OCI-LY1 (cell line): ENCODE results near the gene PPP1R9A.

Experiments used
- H2AFZ ChIP-seq: fragments of 200-600 bp; sonication (generic), shearing (Covaris generic); 2 replicates; pipeline ENCODE4 v1.6.0; 2014; ENCODE audit warnings: antibody characterized with exemption, mild to moderate bottlenecking, low read length
- H3F3A ChIP-seq: fragments of 200-600 bp; sonication (generic), shearing (Covaris generic); 2 replicates; pipeline ENCODE4 v1.6.0; 2014; ENCODE audit warnings: mild to moderate bottlenecking, antibody characterized with exemption, low read length, moderate library complexity; ENCODE audit not compliant: insufficient read depth
- H3K27ac ChIP-seq: fragments of 200-600 bp; sonication (generic); 2 replicates; pipeline ENCODE4 v1.5.1; 2014; ENCODE audit warnings: low read length, mixed run types, mild to moderate bottlenecking, low read depth; ENCODE audit not compliant: poor library complexity, severe bottlenecking
- H3K27me3 ChIP-seq: fragments of 200-600 bp; sonication (generic); 2 replicates; pipeline ENCODE4 v1.6.0; 2014; ENCODE audit warnings: antibody characterized with exemption, mild to moderate bottlenecking, low read length, moderate library complexity; ENCODE audit not compliant: insufficient read depth
- H3K36me3 ChIP-seq: fragments of 200-600 bp; sonication (generic); 2 replicates; pipeline ENCODE4 v1.6.1; 2014; ENCODE audit warnings: mild to moderate bottlenecking, antibody characterized with exemption, low read length, moderate library complexity, mixed read lengths; ENCODE audit not compliant: insufficient read depth
- H3K4me1 ChIP-seq: fragments of 200-600 bp; sonication (generic); 2 replicates; pipeline ENCODE4 v1.5.1; 2014; ENCODE audit warnings: mild to moderate bottlenecking, low read length, moderate library complexity; ENCODE audit not compliant: insufficient read depth, severe bottlenecking
- H3K4me2 ChIP-seq: fragments of 200-600 bp; sonication (generic), shearing (Covaris generic); 2 replicates; pipeline ENCODE4 v1.6.1; 2014; ENCODE audit warnings: low read length
- H3K4me3 ChIP-seq: fragments of 200-600 bp; sonication (generic); 2 replicates; pipeline ENCODE4 v1.5.1; 2014; ENCODE audit warnings: low read length, low read depth, mild to moderate bottlenecking, mixed read lengths; ENCODE audit not compliant: poor library complexity, severe bottlenecking
- H3K79me2 ChIP-seq: fragments of 200-600 bp; shearing (Covaris generic); 2 replicates; pipeline ENCODE4 v1.6.1; 2016; ENCODE audit warnings: mixed run types, low read length, mixed read lengths; ENCODE audit not compliant: insufficient read depth
- H3K9ac ChIP-seq: fragments of 200-600 bp; sonication (generic), shearing (Covaris generic); 2 replicates; pipeline ENCODE4 v1.6.1; 2014; ENCODE audit warnings: mild to moderate bottlenecking, low read length, mixed read lengths
- H3K9me2 ChIP-seq: fragments of 200-600 bp; sonication (generic), shearing (Covaris generic); 2 replicates; pipeline ENCODE4 v1.6.1; 2014; ENCODE audit warnings: low read depth, mild to moderate bottlenecking, low read length, mixed read lengths
- H3K9me3 ChIP-seq: fragments of 200-600 bp; shearing (Covaris generic); 2 replicates; pipeline ENCODE4 v1.6.1; 2014; ENCODE audit warnings: low read length, mixed read lengths
- H4K20me1 ChIP-seq: fragments of 200-600 bp; sonication (generic), shearing (Covaris generic); 2 replicates; pipeline ENCODE4 v1.6.0; 2016; ENCODE audit warnings: mild to moderate bottlenecking, low read length; ENCODE audit not compliant: insufficient read depth
- CTCF ChIP-seq: fragments of 200-600 bp; sonication (generic), shearing (Covaris generic); IDR thresholded peaks from 2 replicates; pipeline ENCODE4 v1.5.1; 2017; ENCODE audit warnings: mild to moderate bottlenecking, antibody characterized with exemption, low read length, moderate library complexity, mixed read lengths
- EZH2 ChIP-seq: fragments of 200-600 bp; sonication (generic), shearing (Covaris generic); IDR thresholded peaks from 2 replicates; pipeline ENCODE4 v1.8.0; 2017; ENCODE audit warnings: borderline replicate concordance, mixed run types, mild to moderate bottlenecking, antibody characterized with exemption, low read length, moderate library complexity, mixed read lengths

The PPP1R9A gene

GRCh38 chr7:95322396-95322795 lies 415.0 kb downstream of the PPP1R9A start:
- no peaks in the 10 kb centered on the region for H3F3A ChIP-seq
- no peaks in the 10 kb centered on the region for H3K9me2 ChIP-seq
- no peak overlapping the region for H3K27ac ChIP-seq
- no peaks in the 10 kb centered on the region for H3K36me3 ChIP-seq
- TF ChIP-seq EZH2, result no peak
- no peak for TF ChIP-seq CTCF
- H3K4me3 ChIP-seq, result no peak overlapping the region
- no peaks in the 10 kb centered on the region for H3K79me2 ChIP-seq
- H3K9me3 ChIP-seq, result no peaks in the 10 kb centered on the region
- no peak overlapping the region for H3K4me2 ChIP-seq
- no peaks in the 10 kb centered on the region for H3K27me3 ChIP-seq
- H3K9ac ChIP-seq, result no peak overlapping the region
- H4K20me1 ChIP-seq, result no peaks in the 10 kb centered on the region
- H3K4me1 ChIP-seq, result no peaks in the 10 kb centered on the region
- H2AFZ ChIP-seq, result no peak overlapping the region

- Histone ChIP-seq H3K4me2 (no peak overlapping the region), H3K4me3 (no peak overlapping the region)
Observed at GRCh38 chr7:95322854-95323253, 415.5 kb downstream of the PPP1R9A start.

GRCh38 chr7:95323410-95324129 lies 416.2 kb downstream of the PPP1R9A start:
- Histone ChIP-seq H4K20me1 (no peaks in the 10 kb centered on the region), H2AFZ (no peak overlapping the region), H3K4me3 (no peak overlapping the region), H3K27ac (no peak overlapping the region), H3F3A (no peaks in the 10 kb centered on the region), H3K9me3 (no peaks in the 10 kb centered on the region), H3K27me3 (no peaks in the 10 kb centered on the region), H3K79me2 (no peaks in the 10 kb centered on the region), H3K4me2 (no peak overlapping the region), H3K36me3 (no peaks in the 10 kb centered on the region), H3K4me1 (no peaks in the 10 kb centered on the region), H3K9me2 (no peaks in the 10 kb centered on the region), H3K9ac (no peak overlapping the region)
- TF ChIP-seq CTCF (no peak), EZH2 (no peak)

More at GRCh38 chr7:95322854-95323253, 415.5 kb downstream of the PPP1R9A start:
- Histone ChIP-seq H3K4me1 (no peaks in the 10 kb centered on the region), H2AFZ (no peak overlapping the region), H3F3A (no peaks in the 10 kb centered on the region), H3K27me3 (no peaks in the 10 kb centered on the region), H3K9me3 (no peaks in the 10 kb centered on the region), H3K9ac (no peak overlapping the region), H3K9me2 (no peaks in the 10 kb centered on the region), H4K20me1 (no peaks in the 10 kb centered on the region), H3K79me2 (no peaks in the 10 kb centered on the region), H3K27ac (no peak overlapping the region), H3K36me3 (no peaks in the 10 kb centered on the region)
- TF ChIP-seq EZH2, result no peak

- no peak within 1 kb of the TSS for H3K9ac ChIP-seq
- H3K4me3 ChIP-seq, result no peak within 1 kb of the TSS
- H2AFZ ChIP-seq, result no peak within 1 kb of the TSS
- H3K9me2 ChIP-seq, result no peaks in the 10 kb centered on the region
- H3K27me3 ChIP-seq, result no peaks in the 10 kb centered on the region
- H4K20me1 ChIP-seq, result no peaks in the 10 kb centered on the region
- H3K4me1 ChIP-seq, result no peaks in the 10 kb centered on the region
- H3K36me3 ChIP-seq, result no peaks in the 10 kb centered on the region
- no peaks in the 10 kb centered on the region for H3K79me2 ChIP-seq
- no peaks in the 10 kb centered on the region for H3F3A ChIP-seq
- no peak within 1 kb of the TSS for H3K4me2 ChIP-seq
- no peak for TF ChIP-seq CTCF
- TF ChIP-seq EZH2, result no peak
- no peak within 1 kb of the TSS for H3K27ac ChIP-seq
- H3K9me3 ChIP-seq, result no peaks in the 10 kb centered on the region
Observed at GRCh38 chr7:95324431-95324830, 417.0 kb downstream of the PPP1R9A start, which contains the start of gene PON1. PON1 (minus strand) TSS chr7:95324532; CDS start chr7:95324475, 57 bp downstream.
